ENCODE results near the gene DGKG. TPM values are rescaled to one million over a fixed set of nuclear protein-coding genes. Genes with fewer than 3 reads are reported as not detected.

The DGKG gene
- total RNA-seq, 3 donors from 2014 or later (not counting 1 experiment from before 2014, with no cell fraction given) = 0.25 to 1.6 (median 0.63) TPM

- Histone ChIP-seq H3K36me3 (ENCODE audit: control insufficient read depth, insufficient read depth, low read length) (no peaks in the 10 kb centered on the region), H3K9me3 (ENCODE audit: control insufficient read depth, insufficient read depth, low read length) (no peaks in the 10 kb centered on the region), H3K27ac (ENCODE audit: low read length) (no peak overlapping the region), H3K4me3 (ENCODE audit: low read length) (no peak overlapping the region), H3K27me3 (ENCODE audit: control insufficient read depth, insufficient read depth, low read length) (no peaks in the 10 kb centered on the region), H3K4me1 (ENCODE audit: control insufficient read depth, insufficient read depth, low read length) (no peaks in the 10 kb centered on the region)
- Mint-ChIP-seq H3K9me3 (no peaks in the 10 kb centered on the region), H3K27ac (no peak overlapping the region), H3K4me1 (no peaks in the 10 kb centered on the region), H3K36me3 (no peaks in the 10 kb centered on the region), H3K4me3 (no peak overlapping the region), H3K27me3 (ENCODE audit: low read depth in 2 of 2) (peaks cover 11 to 15% of the 10 kb centered on the region in 2 donors)
- intact Hi-C loops (cut with micrococcal nuclease) = no loop called here
- no peak for DNase-seq
- TF ChIP-seq CTCF (IDR thresholded peaks at IDR 0.05) = no peak
- ATAC-seq = no peak
- WGBS (ENCODE audit: insufficient coverage) = 94% methylated on average over 6 of the region's 6 CpGs
Observed at GRCh38 chr3:186283651-186284348, 78.2 kb downstream of the DGKG start.

GRCh38 chr3:186283096-186283495, 78.9 kb downstream of the DGKG start:
- no peak overlapping the region for H3K4me3 Mint-ChIP-seq
- H3K36me3 ChIP-seq (ENCODE audit: control insufficient read depth, insufficient read depth, low read length) = no peaks in the 10 kb centered on the region
- intact Hi-C loops (cut with micrococcal nuclease) = no loop called here
- no peaks in the 10 kb centered on the region for H3K9me3 ChIP-seq (ENCODE audit: control insufficient read depth, insufficient read depth, low read length)
- no peak overlapping the region for H3K4me3 ChIP-seq (ENCODE audit: low read length)
- no peak overlapping the region for H3K27ac Mint-ChIP-seq
- WGBS (ENCODE audit: insufficient coverage) = 88% methylated on average over 8 of the region's 8 CpGs
- no peak for ATAC-seq
- no peaks in the 10 kb centered on the region for H3K27me3 ChIP-seq (ENCODE audit: control insufficient read depth, insufficient read depth, low read length)
- H3K27ac ChIP-seq (ENCODE audit: low read length) = no peak overlapping the region
- H3K36me3 Mint-ChIP-seq = no peaks in the 10 kb centered on the region
- H3K4me1 ChIP-seq (ENCODE audit: control insufficient read depth, insufficient read depth, low read length) = no peaks in the 10 kb centered on the region
- peaks cover 13 to 15% of the 10 kb centered on the region in 2 donors for H3K27me3 Mint-ChIP-seq (ENCODE audit: low read depth in 2 of 2)
- H3K4me1 Mint-ChIP-seq = no peaks in the 10 kb centered on the region
- H3K9me3 Mint-ChIP-seq = no peaks in the 10 kb centered on the region
- DNase-seq = no peak
- TF ChIP-seq CTCF (IDR thresholded peaks at IDR 0.05) = no peak

GRCh38 chr3:186281176-186281575, 80.9 kb downstream of the DGKG start:
- Histone ChIP-seq H3K27ac (ENCODE audit: low read length) (no peak overlapping the region), H3K36me3 (ENCODE audit: control insufficient read depth, insufficient read depth, low read length) (no peaks in the 10 kb centered on the region)

More at GRCh38 chr3:186281176-186281575, 80.9 kb downstream of the DGKG start:
- no peak for TF ChIP-seq CTCF (IDR thresholded peaks at IDR 0.05)
- Mint-ChIP-seq H3K4me1 (no peaks in the 10 kb centered on the region), H3K27me3 (ENCODE audit: low read depth in 2 of 2) (peaks cover 15% of the 10 kb centered on the region in 2 donors), H3K4me3 (no peak overlapping the region), H3K9me3 (no peaks in the 10 kb centered on the region), H3K36me3 (no peaks in the 10 kb centered on the region), H3K27ac (no peak overlapping the region)
- no peak overlapping the region for H3K4me3 ChIP-seq (ENCODE audit: low read length)
- intact Hi-C loops (cut with micrococcal nuclease) = no loop called here
- H3K27me3 ChIP-seq (ENCODE audit: control insufficient read depth, insufficient read depth, low read length) = no peaks in the 10 kb centered on the region
- H3K9me3 ChIP-seq (ENCODE audit: control insufficient read depth, insufficient read depth, low read length) = no peaks in the 10 kb centered on the region
- no peaks in the 10 kb centered on the region for H3K4me1 ChIP-seq (ENCODE audit: control insufficient read depth, insufficient read depth, low read length)
- no peak for ATAC-seq
- WGBS (ENCODE audit: insufficient coverage) = 59% methylated on average over 2 of the region's 2 CpGs
- DNase-seq = no peak
